ENCODE results near the gene CAPN12.

- no peak for TF ChIP-seq POLR2AphosphoS5 (IDR thresholded peaks at IDR 0.05)
- TF ChIP-seq, protein P1, sequence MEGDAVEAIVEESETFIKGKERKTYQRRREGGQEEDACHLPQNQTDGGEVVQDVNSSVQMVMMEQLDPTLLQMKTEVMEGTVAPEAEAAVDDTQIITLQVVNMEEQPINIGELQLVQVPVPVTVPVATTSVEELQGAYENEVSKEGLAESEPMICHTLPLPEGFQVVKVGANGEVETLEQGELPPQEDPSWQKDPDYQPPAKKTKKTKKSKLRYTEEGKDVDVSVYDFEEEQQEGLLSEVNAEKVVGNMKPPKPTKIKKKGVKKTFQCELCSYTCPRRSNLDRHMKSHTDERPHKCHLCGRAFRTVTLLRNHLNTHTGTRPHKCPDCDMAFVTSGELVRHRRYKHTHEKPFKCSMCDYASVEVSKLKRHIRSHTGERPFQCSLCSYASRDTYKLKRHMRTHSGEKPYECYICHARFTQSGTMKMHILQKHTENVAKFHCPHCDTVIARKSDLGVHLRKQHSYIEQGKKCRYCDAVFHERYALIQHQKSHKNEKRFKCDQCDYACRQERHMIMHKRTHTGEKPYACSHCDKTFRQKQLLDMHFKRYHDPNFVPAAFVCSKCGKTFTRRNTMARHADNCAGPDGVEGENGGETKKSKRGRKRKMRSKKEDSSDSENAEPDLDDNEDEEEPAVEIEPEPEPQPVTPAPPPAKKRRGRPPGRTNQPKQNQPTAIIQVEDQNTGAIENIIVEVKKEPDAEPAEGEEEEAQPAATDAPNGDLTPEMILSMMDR (IDR thresholded peaks at IDR 0.05): no peak
- TF ChIP-seq POLR2A (IDR thresholded peaks at IDR 0.05): no peak
- TF ChIP-seq EP300 (IDR thresholded peaks at IDR 0.05): no peak
Observed at GRCh38 chr19:38723990-38724854, 20.1 kb downstream of the CAPN12 start.
